CMK (cell line): ENCODE results near the gene RHOB.

Experiments
- DNase-seq: peaks from one replicate; pipeline ENCODE4 v3.0.0-alpha.2; 2010; ENCODE audit warnings: low read depth

Gene RHOB

DNA sequence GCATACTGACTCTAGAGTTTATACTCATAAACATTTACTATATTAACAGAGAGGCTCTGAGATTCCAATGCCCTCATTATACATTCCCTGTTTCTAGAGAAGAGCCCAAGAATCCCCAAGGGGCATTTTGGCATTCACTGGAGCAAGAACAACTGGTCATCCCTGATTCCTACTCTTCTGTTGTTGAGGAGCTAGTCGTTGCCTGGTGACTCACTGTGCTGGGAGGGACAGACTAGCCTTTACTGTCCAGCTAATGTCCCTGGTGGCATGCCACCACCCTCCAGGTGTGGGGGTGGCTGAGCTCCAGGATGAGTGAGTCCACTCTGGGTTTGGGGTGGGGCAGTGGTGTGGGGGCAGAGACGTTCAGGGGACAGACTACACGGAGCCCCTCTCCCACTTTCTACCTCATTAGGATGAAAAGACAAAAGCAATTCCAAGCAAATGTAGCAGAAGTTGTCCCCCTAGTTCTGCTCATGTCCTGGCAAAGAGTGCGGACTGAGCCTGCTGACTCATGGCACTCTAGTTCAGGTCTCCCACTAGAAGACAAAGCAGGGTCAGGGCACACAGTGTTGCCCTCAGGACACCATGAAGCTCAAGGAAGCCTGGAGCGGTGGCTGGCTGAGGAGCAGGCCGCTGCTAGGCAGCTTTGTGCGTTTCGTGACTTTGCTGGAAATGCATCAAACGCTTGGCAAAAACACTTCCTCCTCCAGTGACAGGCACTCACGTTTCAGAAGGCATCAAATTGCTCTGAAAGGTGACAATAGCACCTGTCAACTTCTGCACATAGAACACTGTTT, 49.4 kb downstream of the RHOB start:
- no peak for DNase-seq

DNA sequence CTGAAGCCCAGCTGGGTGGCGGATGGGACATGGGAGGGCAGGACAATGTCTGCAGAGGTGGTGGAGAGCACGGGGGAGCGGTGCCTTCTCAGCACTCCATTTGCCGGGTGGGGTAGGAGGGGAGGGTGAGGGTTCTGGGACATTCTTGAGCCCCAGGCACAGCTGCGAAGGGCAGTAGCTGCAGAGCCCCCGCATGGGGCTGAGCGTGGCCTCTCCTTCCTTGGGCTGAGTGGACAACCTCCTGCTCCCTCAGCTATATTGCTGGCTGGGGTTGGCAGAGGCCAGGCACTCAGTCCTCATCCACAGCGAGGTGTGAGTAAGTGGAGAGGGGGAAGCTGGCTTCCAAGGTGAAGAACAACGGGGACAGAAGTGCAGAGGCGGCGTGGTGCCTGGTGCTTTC, 50.1 kb downstream of the RHOB start:
- DNase-seq = no peak
